Peyer's patch (tissue), 4 donors: ENCODE results near the gene TMEFF1.

Source experiments
- CTCF ChIP-seq, 6 experiments: fragments of 450-650 bp in 4 of 6; fragments of 200-600 bp in 2 of 6; sonication (generic) in 1 of 6; IDR thresholded peaks; one replicate each; pipeline ENCODE4 v1.5.1; 2017 to 2019; ENCODE audit warnings: antibody characterized with exemption in 6 of 6, mild to moderate bottlenecking in 3 of 6, moderate library complexity in 1 of 6
- POLR2A ChIP-seq, 2 donors: fragments of 450-650 bp; IDR thresholded peaks; one replicate each; pipeline ENCODE4 v1.5.1; 2017; ENCODE audit warnings: antibody characterized with exemption in 2 of 2, mild to moderate bottlenecking in 2 of 2, moderate library complexity in 2 of 2

DNA sequence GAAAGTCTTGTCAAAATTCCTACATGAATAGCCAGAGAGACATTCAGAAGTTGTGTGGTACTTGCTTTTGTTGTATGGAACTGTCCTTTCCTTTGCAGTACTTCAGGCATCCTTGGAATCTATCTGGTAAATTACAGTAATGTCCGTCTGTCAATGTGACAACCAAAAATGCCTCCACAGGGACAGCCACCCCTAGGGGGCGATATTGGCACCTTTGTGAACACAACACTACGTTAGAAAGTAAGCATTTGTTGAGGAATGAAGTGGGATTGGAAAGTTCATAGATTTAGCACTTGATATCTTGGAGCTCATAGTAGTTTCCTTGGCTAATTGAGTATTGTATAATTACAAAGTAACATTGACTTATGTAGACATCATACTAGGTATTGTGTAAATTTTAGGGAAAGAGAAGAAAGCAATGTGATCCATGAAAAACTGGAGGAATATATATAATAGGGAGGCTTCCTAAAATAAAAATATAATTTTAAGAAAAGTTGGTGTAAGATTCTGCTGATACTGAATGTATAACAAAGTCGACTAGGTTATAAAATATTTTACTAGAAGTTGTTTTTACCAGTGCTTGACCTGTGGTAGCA, 32.7 kb downstream of the TMEFF1 start:
- TF ChIP-seq CTCF (IDR thresholded peaks at IDR 0.05), result peak in 4 of 6 experiments; percentile 28 to 60 (median 40)
- no peak for TF ChIP-seq POLR2A (IDR thresholded peaks at IDR 0.05)
